SH-SY5Y (cell line): ENCODE results near the gene EFEMP2.

Experiments
- GATA2 ChIP-seq: IDR thresholded peaks from 2 replicates; pipeline ENCODE4 v1.6.1; 2011; ENCODE audit warnings: mild to moderate bottlenecking, low read depth, low read length
- GATA3 ChIP-seq: IDR thresholded peaks from 2 replicates; pipeline ENCODE4 v1.6.1; 2011; ENCODE audit warnings: low read depth, mild to moderate bottlenecking, low read length, moderate library complexity

GRCh38 chr11:65870706-65871681, 1.6 kb downstream of the EFEMP2 start:
- no peak for TF ChIP-seq GATA2
- no peak for TF ChIP-seq GATA3
